Stimulated activated CD8-positive, alpha-beta memory T cell treated with anti-CD3 and anti-CD28 coated beads, Interleukin-2, amount 100 ng/mL, for 1 hour (primary cell): ENCODE measurements around the gene ZBTB7C.

Experiments used
- DNase-seq, 2 donors: peaks; one replicate each; pipeline ENCODE4 v3.0.0-alpha.2; 2020; ENCODE audit warnings: low read depth in 2 of 2

The ZBTB7C gene

GRCh38 chr18:47995654-47996053, 413.5 kb downstream of the ZBTB7C start:
- no peak for DNase-seq

- DNase-seq, result no peak
Observed at GRCh38 chr18:47993409-47993808, 415.8 kb downstream of the ZBTB7C start.

DNA sequence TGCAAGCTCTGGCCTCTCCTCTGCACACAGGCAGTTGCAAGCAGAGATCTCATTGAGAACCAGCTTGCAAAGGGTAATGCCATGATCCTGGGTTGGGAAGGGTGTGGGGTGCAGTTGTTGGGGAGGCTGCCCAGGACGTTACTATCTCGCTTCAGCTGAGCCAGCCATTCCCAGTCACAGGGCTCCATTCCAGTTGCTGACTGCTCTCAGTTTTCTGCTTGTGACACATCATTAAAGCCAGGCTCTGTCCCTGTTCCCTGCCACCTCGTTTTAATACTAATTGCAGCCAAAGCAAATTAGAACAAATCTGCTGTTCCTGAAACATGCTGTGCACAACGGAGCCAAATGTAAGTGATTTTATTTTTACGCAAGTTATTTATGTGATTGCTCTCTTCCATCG, 416.2 kb downstream of the ZBTB7C start:
- no peak for DNase-seq

DNA sequence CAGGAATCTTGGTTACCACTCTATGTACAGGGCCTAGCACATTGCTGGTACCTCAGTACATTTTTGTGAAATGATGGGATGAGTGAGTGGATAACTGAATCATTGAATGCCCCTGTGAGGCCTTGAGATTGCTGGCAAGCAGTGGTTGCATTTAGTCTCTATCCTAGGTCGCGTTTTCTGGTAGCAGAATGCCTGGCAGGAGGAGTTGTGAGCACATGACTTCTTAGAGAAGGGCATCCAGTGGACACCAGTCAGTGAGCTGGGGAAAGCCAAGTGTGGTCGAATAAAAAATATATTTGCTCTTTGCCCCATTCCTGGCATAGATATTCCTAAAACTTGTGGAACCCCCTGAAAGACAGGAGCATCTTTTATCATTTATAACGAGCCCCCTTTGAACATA, 416.9 kb downstream of the ZBTB7C start:
- no peak for DNase-seq

DNA sequence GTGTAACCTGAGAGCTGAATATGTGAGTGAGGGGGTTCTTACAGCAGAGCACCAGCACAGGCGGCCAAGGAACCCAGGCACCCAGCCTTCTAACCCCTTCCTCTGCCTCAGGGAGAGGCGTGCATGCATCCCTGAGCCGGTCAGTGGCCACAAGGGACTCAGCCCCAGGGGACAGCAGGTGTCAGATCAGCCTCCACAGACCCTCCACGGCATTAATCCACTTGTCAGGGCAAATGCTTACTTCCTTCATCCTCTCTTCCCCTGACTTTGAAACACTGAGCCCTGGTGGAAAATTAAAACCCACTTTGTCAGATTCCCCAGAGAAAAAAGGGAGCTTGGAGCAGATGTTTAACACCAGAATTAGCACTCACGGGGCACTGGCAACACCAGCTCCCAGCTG, 418.2 kb downstream of the ZBTB7C start:
- no peak for DNase-seq

DNA sequence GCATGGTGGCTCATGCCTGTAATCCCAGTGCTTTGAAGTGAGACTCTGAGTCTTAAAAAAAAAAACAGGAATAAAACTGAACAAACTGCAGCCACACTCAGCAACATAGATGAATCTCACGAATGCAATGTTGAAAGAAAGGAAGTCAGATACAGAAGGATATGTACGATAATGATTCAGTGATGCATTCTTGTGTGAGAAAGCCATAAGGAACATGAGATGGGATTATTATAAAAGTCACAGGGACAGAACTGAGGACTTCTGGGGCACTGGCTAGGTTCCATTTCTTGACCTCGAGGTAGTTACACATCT, 421.8 kb downstream of the ZBTB7C start:
- no peak for DNase-seq

GRCh38 chr18:47986620-47987387, 422.4 kb downstream of the ZBTB7C start:
- DNase-seq, result no peak

DNA sequence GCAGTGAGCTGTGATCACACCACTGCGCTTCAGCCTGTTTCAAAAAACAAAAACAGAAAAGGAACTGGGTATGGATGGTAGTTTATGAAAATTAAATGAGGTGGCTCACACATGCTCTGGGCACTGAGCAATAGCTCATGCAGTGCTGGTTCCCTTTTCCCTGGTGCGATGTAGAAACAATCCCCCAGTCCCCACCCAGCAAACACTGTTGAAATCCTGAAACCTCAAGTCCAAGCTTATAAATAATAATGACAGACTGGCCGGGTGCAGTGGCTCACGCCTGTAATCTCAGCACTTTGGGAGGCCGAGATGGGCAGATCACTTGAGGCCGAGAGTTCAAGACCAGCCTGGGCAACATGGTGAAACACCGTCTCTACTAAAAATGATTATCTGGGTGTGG, 423.3 kb downstream of the ZBTB7C start:
- no peak for DNase-seq

GRCh38 chr18:47984991-47985390, 424.2 kb downstream of the ZBTB7C start:
- DNase-seq, result no peak

GRCh38 chr18:47983946-47984345, 425.2 kb downstream of the ZBTB7C start:
- DNase-seq, result no peak

DNA sequence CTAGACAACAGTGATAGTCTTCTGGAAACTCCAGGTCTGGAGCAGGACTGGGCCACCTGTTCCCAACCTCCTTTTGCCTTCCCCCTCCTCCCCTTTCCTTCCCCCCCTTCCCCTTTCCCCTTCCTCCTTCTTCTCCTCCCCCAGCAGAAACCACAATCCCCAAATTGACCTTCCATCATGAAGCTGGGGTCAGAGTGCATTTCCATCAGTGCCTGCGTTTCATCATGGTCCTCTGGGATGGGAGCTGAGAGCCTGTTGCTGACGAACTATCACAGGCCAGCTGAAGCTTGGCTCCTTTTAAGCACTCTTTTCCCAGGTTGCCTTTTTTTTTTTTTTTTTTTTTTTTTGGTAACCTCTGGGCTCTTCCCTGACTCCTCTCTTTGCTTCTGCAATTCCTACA, 426.1 kb downstream of the ZBTB7C start:
- no peak for DNase-seq

GRCh38 chr18:47981830-47982229, 427.4 kb downstream of the ZBTB7C start:
- no peak for DNase-seq

DNA sequence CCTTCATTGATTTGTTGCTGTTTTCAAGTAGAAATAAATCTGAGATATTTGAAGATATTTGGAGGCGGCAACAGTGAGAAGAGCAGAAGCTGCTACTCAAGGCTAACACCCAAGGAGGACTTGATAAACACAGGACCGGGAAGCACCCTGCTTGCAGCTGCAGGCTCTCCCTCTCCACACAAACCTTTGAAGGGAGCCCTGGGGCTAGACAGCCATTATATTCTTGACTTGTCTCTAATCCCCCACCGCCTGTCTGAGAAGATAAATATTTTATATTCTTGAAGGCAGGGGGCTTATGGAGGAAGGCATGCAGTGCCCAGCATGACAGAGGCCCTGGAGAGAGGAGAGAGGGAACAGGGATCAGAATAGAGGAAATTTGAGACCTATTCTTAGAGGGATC, 427.9 kb downstream of the ZBTB7C start:
- no peak for DNase-seq

DNA sequence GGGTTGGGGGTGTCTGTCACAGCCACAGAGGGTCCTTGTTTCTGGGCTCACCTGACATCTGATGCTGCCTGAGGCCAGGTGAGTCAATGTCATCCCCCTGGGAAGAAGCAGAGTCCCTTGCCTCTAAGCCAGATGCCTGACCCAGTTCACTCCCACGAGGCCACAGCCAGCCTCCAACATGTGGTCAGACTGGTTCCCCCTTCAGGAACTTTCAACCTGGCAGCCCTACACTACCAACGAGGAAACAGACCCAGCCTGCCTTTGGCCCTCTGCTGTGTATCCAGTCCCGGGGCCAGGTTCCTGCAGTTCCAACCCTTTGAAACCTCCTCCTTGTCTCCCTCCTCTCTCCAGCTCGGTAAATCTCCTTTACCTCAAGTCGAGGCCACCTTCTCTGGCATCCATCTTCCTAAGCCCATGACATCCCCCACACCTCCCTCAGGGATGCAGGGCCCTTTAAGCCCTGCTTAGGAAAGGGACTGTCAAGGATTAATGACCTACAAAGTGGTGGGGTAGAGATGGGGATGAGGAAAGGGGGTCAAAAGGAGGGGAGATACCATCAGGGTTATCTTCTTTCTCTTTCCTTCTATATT, 429.5 kb downstream of the ZBTB7C start:
- no peak for DNase-seq

DNA sequence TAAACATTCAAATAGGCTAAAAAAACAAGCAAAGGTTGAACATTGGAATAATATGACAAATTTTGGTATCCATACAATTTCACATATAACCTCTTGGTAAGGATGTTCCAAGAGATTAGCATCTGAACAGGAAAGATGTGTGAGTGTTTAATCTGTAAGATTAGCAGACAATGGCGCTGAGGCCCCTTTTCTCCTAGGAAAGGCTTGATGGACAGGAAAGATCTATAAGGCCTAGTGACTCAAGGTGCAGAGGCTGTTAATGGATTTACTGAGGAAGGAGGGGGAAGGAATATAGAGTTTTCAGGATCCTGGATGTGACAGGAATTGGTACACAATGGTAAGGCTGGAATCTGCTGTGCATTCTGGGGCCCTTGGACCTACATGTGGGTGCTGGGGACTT, 430.6 kb downstream of the ZBTB7C start:
- DNase-seq, result no peak

DNA sequence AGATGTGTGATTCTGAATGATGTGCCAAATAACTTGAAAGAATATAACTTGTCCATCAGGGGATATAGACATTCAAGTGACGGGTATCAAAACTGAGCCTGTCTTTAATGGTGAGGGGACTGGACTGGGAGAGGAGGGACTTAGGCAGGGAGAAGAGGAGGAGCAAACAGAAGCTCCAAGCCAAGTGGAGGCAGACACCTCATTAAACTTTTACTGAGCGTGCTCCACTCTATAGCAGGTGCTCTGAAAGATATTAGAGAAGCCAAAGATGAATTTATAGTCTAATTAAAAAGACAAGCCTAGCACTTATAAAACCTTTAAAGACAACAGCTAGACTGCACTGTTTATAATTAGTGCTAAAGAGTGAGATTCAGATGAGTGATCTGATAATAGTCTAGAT, 431.0 kb downstream of the ZBTB7C start:
- DNase-seq, result no peak
